ENCODE results near the gene TMEM182.

TMEM182 gene

GRCh38 chr2:102768253-102768652 is 6.4 kb downstream of the TMEM182 start:
- DNase-seq: no peak

- DNase-seq: no peak
Measured at GRCh38 chr2:102768892-102769291, 7.1 kb downstream of the TMEM182 start.

GRCh38 chr2:102770506-102770905 is 8.7 kb downstream of the TMEM182 start:
- no peak for DNase-seq

GRCh38 chr2:102771114-102771513 is 9.3 kb downstream of the TMEM182 start:
- DNase-seq: no peak

GRCh38 chr2:102772659-102773058 is 10.8 kb downstream of the TMEM182 start:
- no peak for DNase-seq

- DNase-seq: no peak
Measured at GRCh38 chr2:102773149-102773705, 11.4 kb downstream of the TMEM182 start.

- no peak for DNase-seq
Measured at GRCh38 chr2:102778260-102778659, 16.4 kb downstream of the TMEM182 start.

GRCh38 chr2:102780467-102780866 is 18.6 kb downstream of the TMEM182 start:
- no peak for DNase-seq

- DNase-seq: no peak
Measured at GRCh38 chr2:102782187-102782586, 20.4 kb downstream of the TMEM182 start.

GRCh38 chr2:102782933-102783332 is 21.1 kb downstream of the TMEM182 start:
- DNase-seq: no peak

- no peak for DNase-seq
Measured at GRCh38 chr2:102783506-102784183, 21.8 kb downstream of the TMEM182 start.

GRCh38 chr2:102784940-102785339 is 23.1 kb downstream of the TMEM182 start:
- no peak for DNase-seq

GRCh38 chr2:102788216-102788884 is 26.5 kb downstream of the TMEM182 start:
- DNase-seq: no peak

- DNase-seq: no peak
Measured at GRCh38 chr2:102788885-102789260, 27.0 kb downstream of the TMEM182 start.

- DNase-seq: no peak
Measured at GRCh38 chr2:102789349-102790090, 27.7 kb downstream of the TMEM182 start.

- no peak for DNase-seq
Measured at GRCh38 chr2:102790091-102790455, 28.2 kb downstream of the TMEM182 start.

GRCh38 chr2:102792568-102793208 is 30.9 kb downstream of the TMEM182 start:
- peak; percentile 34 to 40 for DNase-seq

- DNase-seq: no peak
Measured at GRCh38 chr2:102795641-102796040, 33.8 kb downstream of the TMEM182 start.

- DNase-seq: no peak
Measured at GRCh38 chr2:102796337-102796736, 34.5 kb downstream of the TMEM182 start.

- DNase-seq: no peak
Measured at GRCh38 chr2:102797486-102797885, 35.7 kb downstream of the TMEM182 start.

- no peak for DNase-seq
Measured at GRCh38 chr2:102798181-102798580, 36.4 kb downstream of the TMEM182 start.

GRCh38 chr2:102801098-102801718 is 39.4 kb downstream of the TMEM182 start:
- no peak for DNase-seq
